HG03139 (cell line): ENCODE measurements around the gene RASSF1.

ENCODE experiments used
- ATAC-seq: cut with Tn5 transposase; IDR thresholded peaks from one replicate; pipeline ENCODE4 v1.9.1; 2021; ENCODE audit not compliant: unreplicated experiment

Gene RASSF1, protein sequence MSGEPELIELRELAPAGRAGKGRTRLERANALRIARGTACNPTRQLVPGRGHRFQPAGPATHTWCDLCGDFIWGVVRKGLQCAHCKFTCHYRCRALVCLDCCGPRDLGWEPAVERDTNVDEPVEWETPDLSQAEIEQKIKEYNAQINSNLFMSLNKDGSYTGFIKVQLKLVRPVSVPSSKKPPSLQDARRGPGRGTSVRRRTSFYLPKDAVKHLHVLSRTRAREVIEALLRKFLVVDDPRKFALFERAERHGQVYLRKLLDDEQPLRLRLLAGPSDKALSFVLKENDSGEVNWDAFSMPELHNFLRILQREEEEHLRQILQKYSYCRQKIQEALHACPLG

DNA sequence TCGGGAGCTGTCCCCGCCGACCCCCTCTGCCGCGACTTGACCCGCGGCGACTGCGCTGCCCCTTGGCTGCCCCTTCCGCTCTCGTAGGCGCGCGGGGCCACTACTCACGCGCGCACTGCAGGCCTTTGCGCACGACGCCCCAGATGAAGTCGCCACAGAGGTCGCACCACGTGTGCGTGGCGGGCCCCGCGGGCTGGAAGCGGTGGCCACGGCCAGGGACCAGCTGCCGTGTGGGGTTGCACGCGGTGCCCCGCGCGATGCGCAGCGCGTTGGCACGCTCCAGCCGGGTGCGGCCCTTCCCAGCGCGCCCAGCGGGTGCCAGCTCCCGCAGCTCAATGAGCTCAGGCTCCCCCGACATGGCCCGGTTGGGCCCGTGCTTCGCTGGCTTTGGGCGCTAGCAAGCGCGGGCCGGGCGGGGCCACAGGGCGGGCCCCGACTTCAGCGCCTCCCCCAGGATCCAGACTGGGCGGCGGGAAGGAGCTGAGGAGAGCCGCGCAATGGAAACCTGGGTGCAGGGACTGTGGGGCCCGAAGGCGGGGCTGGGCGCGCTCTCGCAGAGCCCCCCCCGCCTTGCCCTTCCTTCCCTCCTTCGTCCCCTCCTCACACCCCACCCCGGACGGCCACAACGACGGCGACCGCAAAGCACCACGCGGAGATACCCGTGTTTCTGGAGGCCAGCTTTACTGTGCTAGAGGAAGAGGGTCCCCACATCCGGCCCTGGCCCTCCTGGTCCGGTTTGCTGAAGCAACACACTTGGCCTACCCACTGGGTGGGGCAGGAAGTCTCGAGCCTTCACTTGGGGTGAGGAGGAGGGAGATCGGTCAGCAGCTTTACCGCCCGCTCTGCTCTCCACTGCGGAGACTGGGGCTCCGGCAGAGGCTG is at the start of gene RASSF1:
Gene RASSF1 (minus strand): TSS at position 389 of the 882 bp plus-strand sequence. CDS start 31 bp downstream, at position 358.
- peak; percentile 23 for ATAC-seq

DNA sequence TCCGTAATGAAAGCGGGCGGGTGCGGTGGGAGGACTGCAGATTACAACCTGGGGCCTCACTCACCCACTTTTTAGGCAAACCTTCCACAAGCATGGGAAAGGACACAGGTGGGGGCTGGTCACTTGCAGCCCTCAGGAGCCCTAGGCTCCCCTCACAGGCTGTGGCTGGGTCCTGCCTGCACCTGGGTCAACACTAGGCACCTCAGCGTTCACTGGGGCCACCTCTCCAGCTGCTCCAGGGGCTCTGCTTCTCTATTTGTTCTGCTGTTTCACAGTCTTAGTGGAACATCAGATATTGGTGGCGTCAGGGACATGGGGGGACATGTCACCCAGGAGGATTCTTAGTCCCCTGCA is 48.8 kb upstream of the RASSF1 start:
- ATAC-seq, result no peak

DNA sequence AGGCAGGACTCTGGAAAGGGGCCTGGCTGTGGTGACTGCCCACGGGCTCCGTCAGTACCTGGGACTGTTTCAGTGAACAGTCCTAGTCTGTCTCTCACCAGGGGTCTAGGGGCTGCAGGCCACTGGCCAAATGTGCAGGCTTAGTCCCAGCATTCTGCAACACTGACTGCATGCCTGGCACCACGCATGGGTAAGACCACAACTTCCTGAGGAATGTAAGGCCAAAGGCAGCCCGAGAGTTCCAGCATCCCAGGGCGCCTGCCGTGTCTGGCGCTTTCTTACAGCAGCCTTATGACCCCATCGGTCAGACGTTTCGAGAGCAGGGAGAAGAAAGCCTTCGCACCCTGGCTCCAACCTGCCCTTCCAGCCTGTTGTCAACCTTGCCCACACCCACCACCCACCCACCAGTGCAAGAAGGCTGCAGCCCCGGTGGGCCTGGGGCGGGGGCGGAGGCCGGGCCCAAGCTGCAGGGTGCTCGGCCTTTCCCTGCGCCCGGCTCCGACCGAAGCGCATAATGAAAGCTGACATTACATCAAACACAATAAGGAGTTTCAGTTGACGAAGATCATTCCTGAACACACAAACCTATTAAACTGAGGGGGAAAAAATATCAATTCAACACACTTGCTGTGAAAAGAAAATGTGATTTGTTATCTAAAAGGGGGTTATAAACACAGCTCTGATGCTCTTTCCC is 48.2 kb upstream of the RASSF1 start:
- no peak for ATAC-seq

DNA sequence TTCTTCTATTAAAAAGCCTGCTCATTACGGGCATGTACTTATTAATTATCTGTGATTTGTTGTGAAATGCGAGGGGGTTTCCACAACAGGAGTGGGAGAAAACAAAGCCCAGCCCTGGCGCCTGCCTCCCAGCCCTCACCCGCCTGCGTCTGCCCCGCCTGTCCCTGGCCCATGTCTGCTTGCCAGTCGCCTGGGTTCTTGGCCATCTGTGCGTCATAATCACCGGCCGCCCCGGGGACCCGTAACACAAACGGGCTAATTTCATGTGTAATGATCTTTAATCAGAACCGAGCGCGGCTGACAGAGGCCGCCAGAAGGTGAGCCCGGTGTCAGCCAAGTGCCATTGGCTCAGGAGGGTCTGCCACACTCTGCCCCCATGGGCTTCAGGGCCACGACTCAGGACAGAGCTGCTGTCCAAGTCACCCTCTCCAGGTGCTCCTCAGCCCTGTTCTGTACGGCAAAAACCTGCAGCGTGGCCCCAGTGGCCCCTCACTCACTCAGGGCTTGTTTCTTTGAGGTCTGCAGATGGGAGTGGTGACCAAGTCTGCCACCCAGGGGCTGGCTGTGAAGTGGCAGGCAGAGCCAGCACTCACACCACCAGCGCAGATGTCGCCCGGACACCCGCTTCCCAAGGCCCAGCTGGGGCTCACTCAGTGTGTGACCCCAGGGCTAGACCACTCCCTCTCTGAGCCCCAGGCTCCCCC is 47.5 kb upstream of the RASSF1 start:
- ATAC-seq, result no peak

DNA sequence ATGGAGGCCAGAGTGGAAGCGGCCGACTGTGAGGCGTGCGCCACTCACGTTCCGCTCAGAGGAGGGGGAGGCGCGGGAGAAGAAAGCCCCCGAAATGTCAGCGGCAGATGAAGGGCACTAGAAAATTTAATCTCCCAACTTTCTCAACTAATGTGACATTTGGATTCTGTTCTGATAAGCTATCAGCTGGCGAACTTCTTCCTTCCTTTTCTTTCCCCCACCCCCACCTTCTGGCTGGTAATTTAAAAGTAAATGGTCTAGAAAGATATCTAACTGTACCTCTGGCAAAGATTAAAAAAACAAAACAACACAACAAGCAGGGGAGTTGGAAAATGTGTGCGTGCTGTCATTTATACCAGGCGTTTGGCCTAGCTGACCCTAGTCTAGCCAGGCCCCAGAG is 45.1 kb upstream of the RASSF1 start:
- ATAC-seq, result no peak

DNA sequence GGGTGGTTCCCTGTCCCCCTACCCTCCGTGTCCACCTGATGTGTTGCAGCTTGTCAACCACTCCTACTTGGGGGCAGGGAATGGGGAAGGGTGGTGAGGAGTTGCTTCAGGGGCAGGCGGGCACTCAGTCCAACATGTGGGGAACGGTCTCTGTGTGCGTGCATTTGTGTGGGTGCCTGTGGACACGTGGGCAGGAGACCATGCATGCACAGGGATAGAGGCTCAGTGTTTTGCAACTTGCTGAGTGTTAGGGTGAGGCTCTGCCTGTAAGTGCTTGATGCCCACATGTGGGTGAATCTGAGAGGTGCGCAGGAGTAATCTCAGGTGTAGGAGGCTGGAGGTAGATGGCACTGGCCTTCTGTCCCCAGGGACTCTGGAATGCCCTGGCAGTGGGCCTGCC is 43.1 kb upstream of the RASSF1 start:
- no peak for ATAC-seq

DNA sequence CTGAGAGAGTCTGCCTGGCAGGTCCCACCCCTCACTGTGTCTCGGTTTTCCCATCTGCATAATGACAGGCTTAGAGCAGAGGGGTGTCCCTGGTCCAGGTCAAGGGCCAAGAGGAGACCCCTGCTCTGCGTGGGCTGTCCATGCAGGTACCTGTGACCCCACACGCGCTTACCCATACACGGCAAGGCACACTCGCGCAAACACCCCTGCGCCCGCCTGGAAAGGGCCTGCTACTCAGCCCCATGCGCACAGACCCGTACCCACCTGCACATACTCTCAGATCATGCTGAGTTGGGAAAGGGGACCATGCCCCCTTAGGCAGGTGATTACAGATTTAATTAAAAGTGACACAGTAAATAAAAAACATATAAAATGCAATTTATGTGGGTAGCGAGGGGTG is 42.1 kb upstream of the RASSF1 start:
- ATAC-seq, result no peak

DNA sequence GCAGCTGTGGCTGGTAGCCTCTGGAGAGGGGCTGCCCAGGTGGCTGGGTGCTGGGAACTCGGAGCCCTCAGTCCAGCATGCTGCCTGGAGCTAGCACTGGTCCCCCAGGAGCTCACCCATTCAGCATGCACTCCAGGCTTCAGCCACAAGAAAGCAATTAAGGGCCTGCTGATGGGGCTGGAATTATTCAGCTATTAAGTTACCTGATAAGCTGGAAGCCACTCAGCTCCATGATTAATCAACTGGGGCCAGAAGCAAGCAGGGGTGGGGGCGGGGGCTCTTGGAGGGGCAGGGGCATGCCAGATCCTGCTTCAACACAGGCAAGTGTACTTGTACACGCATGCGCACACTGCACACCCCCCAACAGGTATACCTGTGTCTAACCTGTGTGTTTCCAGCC is 40.7 kb upstream of the RASSF1 start:
- ATAC-seq, result no peak

DNA sequence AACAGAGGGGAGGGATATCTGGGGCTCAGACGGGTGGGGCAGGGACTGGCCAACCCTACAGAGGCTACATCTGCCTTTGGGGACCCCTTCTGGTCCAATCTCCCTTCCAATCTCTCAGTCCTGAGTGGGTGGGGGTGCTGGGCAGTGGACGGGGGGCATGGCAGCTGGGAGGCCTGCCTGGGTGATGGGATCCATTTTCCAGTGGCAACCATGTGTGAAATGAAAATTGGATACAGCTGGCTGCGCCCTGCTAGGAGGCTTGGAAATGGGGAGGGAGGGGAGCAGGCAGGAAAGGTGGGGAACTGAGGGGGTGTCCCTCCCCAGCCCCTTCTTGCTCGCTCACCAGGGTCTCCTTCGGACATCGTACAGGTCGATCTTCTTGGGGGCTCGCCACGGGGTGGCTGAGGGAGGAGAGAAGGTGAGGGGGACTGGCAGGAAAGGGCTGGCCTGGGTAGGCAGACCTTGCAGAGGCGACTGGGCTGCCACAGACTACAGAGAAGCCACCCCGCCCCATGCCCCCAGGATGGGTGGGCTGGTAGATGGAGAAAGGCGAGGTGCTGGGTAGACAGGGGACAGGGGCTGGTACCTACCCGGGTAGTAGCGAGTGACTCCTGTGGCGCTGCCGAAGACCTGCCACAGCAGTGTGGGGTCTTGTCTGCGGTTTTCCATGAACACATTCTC is 39.9 kb upstream of the RASSF1 start:
- no peak for ATAC-seq

DNA sequence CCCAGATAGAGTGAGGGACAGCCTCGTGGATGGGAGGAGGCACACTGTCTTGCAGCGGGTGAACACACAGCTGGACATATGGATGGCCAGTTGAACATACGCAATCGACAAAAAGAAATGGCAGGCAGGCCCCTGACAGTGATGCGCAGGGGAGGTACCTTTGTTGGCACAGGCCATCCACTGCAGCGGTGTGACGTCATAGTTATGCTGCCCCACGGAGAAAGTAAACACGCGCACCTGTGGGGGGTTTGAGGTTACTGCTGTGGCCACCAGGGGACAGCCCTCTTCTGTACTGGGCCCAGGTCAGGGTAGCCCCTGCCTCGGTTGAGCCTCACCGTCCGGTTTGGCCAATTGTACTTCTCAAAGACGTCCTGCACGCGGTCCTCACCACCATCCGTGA is 38.1 kb upstream of the RASSF1 start:
- no peak for ATAC-seq

DNA sequence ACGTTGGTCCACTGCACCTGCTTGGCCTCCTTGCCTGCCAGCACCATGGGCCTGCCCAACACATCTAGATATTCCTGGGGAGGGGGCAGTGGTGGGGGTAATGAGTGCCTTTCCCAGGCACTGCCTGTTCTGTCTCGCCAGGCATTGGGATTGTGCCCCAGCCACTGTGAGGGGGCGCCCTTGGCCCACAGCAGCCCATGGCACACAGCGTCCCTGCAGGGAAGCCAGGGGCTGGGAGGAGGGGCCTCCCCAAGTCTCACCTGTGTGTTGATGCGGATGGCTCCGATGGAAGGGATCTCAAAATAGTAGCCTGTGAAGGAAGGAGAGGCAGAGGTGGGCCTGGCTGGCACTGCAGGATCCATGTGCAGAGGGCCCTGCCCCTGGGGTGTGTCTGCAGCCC is 37.4 kb upstream of the RASSF1 start:
- ATAC-seq, result no peak

DNA sequence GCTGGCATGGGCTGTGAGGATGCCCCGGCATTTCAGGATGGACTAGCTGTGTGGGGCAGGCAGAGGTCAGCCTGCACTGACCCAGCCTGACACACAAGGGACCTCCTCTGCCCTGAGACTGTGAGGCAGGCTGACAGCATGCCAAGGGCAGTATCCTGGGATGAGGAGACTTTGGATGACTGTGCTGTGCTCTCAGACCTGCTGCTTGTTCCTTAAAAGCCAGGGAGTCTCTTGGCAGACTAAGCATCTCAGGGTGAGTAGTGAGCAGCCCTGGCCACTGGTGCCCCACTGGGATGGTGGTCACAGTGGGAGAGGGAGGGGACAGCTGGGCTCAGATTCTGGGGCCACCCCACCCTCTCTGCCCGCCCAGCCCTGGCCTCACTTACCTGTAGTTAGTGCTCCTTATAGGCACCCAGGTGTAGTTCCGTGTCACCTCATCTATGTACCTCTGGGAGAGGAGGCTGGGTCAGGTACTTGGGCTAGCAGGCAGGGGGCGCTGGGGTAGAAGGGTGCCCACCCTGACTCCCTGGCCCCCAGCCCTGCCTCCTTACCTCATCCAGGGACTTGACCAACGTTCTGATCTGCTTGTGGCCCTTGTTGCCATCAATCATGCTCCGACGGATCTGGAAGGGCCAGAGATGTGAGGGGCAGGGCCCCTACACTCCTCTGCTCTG is 34.8 kb upstream of the RASSF1 start:
- no peak for ATAC-seq

DNA sequence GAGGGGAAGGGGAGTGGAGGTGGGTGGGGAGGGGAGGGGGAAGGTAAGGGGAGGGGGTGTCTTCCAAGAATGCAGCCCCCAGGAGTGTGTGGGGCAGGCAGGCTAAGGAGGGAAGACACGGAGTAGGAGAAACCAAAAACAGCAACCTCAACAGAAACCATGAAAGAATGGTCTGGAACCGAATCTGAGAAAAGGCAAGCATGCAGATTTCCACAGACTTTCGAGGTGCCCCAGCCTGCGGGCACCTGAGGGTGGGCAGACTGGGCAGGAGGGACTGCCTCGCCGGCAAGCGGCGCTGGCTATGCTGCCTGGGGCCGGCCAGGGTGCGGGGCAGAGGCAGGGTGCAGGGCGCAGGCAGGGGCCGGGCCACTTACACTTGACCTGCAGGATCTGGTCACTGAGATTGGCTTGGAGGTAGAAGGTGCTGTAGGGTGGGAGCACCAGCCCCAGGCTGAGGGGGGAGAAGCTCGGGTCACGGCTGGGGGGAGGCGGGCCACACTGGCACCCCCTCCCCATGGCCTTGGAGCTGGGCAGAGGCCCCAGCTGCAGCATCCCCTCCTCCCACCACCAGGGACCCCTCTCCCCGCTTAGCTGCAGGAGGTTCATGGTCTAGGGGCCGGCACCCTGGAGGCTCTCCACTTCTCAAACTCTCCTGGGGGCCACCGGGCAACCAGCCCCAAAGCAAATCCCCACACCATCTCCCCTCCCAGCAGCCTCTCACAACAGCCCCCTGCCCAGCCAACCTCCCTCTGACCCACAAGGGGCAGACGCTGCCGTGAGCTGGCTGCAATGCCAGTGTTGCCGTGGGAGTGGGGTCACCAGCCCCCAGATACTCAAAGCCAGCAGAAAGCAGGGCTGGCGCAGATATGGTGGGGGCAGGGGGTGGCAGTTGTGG is 34.0 kb upstream of the RASSF1 start:
- ATAC-seq, result no peak

DNA sequence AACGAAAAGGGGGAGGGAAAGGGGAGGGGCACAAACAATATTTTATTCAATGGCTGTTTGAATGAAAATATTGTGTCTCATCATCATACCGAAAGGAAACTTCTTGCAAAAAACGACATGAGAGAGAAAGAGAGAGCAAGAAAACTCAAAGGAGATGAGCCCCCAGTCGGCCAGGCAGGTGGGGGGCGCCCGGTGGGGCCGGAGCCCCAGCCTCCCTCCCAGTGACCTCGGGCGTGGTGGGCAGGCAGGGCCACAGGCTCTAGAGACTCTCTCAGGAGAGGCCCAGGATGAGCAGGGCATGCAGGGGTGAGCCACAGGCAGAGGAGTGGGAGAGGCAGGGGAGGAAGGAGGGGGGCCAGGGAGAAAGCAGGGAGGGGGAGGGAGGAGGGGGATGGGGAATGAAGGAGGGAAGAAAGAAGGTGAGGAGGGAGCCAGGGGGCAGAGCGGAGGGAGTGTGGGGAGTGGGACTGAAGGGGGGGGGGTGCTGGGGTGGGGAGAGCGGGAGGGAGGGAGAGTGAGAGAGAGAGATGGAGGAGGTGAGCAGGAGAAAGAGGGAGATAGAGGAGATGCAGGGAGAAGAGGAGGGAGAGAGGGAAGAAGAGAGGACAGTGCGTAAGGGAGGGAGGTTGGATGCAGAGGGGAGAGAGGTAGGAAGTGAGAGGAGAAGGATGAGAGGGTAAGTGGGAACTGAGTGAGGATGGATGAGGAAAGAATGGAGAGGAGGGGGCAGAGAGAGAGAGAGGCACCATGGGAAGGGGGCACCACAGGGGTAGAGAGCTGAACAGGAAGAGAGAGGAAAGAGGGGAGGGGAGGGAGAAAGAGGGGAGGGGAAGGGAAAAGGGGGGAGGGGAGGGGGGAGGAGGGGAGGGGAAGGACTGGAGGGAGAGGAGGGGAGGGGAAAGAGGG is 32.8 kb upstream of the RASSF1 start:
- ATAC-seq, result no peak

DNA sequence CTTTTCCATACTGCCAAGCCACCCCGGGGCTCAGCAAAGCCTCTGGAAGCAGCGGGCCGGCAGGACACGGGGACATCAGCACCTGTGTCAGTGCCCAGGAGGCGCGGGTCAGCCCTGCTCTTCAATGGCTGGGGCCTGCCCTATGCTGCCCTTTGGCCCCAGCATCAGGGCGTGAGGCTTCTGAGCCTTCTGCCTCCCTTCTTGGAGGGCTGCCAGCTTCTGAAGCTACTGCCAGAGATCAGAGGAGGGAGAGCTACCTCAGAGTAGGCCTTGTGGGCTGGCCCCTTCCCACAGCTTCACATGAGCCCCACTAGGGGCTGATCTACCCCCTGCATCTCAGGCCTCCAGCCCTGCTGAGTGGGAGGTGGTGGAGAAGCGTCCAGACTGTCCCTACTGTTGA is 31.7 kb upstream of the RASSF1 start:
- ATAC-seq, result no peak

DNA sequence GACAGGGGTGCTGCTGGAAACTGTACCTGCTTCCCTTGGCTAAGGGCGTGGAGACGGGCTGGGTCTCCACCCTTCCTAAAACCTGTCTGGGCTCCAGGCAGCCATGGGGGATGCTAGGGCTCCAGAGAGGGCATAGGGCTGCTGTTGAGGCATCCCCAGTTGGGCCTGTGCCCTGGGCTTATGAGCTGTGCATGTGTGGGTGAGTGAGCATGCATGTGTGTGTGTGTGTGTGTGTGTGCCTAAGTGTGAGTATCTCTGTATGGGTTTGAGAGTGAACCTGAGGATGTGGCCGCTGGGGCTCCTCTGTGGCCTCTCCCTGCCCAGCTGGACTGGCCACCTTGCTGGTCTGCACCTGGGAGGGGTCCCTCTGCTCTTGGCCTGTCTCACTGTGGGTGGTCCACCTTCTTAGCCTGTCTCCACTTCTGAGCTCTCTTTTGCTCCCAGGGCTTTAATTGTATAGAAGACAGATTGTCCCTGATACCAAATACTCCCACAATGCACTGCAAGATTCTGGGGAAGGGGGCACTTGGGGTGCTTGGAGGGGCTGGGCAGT is 30.6 kb upstream of the RASSF1 start:
- no peak for ATAC-seq

DNA sequence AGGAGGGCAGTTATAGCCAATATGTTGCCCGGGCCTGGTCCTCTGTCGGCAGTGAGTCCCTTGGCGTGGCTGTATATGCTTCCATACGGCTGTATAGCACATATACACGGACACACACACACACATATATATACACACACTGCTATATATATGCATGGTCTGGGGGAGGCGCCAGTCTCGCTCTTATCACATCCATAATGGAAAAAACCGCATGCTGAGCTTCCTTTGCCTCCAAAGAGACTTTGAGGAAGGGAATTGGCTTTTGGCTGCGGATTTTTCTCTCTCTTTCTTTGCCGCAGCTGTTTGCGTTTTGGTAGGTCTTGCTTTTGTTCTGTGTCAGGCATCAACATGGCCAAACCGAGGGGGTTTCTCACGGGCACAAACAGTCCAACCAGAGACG is 30.0 kb upstream of the RASSF1 start:
- no peak for ATAC-seq
